ENCODE results near the gene SPNS2. TPM values are rescaled to one million over a fixed set of nuclear protein-coding genes. Genes with fewer than 3 reads are reported as not detected.

SPNS2 gene
- total RNA-seq, 3 donors from 2014 or later, result 9.2 to 24.5 (median 11.0) TPM

DNA sequence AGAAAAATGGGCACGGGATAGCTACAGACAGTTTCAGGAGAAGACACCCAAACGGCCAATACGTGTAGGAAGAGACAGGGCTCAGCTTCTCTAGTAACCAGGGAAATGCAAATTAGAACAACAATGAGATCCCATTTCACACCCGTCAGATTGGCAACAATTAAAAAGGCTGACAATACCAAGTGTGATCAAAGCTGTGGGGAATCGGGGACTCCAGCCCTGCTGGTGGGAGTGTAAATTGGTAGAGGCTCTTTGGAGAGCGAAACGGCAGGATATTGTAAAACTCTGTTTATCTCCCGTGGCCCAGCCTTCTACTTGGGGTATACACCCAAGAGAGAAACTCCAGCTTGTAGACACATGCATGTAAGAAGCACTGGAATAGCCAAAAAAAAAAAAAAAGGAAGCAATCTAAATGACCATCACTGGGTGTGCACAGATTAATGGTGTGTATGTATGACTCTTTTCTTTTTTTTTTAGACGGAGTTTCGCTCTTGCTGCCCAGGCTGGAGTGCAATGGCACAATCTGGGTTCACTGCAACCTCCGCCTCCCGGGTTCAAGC lies 29.0 kb downstream of the SPNS2 start:
- Histone ChIP-seq H3K4me1 (ENCODE audit: low read depth) (no peaks in the 10 kb centered on the region), H3K36me3 (ENCODE audit: low read depth) (no peaks in the 10 kb centered on the region), H3K9me3 (no peaks in the 10 kb centered on the region), H3K4me3 (no peak overlapping the region)
- ATAC-seq, result no peak
- TF ChIP-seq, protein P1, sequence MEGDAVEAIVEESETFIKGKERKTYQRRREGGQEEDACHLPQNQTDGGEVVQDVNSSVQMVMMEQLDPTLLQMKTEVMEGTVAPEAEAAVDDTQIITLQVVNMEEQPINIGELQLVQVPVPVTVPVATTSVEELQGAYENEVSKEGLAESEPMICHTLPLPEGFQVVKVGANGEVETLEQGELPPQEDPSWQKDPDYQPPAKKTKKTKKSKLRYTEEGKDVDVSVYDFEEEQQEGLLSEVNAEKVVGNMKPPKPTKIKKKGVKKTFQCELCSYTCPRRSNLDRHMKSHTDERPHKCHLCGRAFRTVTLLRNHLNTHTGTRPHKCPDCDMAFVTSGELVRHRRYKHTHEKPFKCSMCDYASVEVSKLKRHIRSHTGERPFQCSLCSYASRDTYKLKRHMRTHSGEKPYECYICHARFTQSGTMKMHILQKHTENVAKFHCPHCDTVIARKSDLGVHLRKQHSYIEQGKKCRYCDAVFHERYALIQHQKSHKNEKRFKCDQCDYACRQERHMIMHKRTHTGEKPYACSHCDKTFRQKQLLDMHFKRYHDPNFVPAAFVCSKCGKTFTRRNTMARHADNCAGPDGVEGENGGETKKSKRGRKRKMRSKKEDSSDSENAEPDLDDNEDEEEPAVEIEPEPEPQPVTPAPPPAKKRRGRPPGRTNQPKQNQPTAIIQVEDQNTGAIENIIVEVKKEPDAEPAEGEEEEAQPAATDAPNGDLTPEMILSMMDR (IDR thresholded peaks at IDR 0.05), result no peak
- intact Hi-C loops (cut with DNase I, micrococcal nuclease), result no loop called here
- DNase-seq, result no peak

DNA sequence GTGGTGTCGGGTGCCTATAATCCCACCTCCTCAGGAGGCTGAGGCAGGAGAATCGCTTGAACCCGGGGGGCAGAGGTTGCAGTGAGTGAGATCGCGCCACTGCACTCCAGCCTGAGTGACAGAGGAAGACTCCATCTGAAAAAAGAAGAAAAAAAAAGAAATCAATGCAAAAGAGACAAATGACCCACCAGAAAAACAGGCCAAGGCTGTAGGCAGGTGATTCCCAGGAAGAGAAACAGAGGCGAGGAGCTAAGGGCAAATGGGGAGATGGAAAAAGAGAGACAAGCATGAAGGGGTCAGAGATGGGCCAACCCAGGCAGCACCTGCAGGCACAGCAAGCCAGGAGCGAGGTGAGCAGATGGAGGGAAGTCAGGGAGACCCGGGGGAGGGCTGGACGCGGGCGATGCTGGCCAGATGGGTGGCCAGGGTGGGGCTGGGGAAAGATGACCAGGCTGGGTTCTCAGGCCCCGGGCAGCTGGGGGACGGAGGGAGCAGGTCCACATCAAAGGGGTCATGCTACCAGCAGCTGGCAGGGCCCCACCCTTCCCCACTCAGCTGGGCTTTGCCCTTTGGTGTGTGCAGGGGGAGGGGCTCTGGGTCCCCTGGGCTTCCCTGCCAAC lies 31.0 kb downstream of the SPNS2 start:
- Histone ChIP-seq H3K9me3 (no peaks in the 10 kb centered on the region), H3K4me1 (ENCODE audit: low read depth) (peaks cover 9% of the 10 kb centered on the region), H3K4me3 (no peak overlapping the region), H3K36me3 (ENCODE audit: low read depth) (no peaks in the 10 kb centered on the region)
- ATAC-seq, result no peak
- TF ChIP-seq, protein P1 (IDR thresholded peaks at IDR 0.05), result no peak
- intact Hi-C loops (cut with DNase I, micrococcal nuclease), result no loop called here
- no peak for DNase-seq

DNA sequence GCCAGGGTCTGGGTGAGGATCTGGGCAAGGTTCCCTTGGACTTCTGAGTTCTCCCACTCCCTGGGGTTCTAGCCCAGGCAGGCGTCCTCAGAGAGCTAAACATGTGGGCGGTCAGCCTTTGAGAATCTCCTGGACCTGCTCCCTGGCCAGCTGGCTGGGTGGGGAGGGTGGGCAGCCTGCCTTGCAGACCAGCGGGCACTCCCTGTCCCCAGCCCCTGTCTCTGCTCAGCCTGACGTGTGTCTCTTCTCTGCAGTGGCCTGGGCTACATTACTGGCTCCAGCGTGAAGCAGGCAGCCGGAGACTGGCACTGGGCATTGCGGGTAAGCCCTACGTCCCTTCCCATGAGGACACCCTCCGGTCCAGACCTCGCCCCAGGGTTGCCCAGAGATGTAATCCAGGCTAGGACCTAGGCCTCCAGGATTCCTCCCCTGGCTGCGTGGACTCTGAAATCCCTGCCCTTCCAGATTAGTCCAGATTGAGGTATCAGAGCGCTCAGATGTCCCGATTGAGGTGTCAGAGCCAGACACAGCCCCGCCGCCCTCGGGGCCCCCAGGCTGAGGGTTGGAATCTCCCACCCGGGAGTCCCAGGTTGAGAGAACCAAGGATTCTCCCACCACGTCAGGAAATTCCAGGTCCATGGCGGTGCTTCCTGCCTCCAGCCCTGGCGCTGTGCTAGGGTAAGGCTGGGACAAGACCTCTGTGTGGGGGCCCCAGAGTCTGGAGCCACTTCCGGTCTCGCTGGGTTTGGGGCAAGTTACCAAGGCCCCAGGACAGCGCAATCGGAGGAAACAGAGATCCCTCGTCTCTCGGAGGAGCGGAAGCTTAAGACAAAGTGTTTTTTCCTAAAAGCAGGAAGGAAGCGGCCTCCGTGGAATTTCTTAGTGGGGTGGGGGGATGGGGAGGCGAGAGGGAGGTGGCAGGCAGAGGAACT lies 32.4 kb downstream of the SPNS2 start:
- Histone ChIP-seq H3K36me3 (ENCODE audit: low read depth) (no peaks in the 10 kb centered on the region), H3K4me1 (ENCODE audit: low read depth) (peaks cover 14% of the 10 kb centered on the region), H3K4me3 (no peak overlapping the region), H3K9me3 (no peaks in the 10 kb centered on the region)
- no peak for DNase-seq
- no peak for ATAC-seq
- intact Hi-C loops (cut with DNase I, micrococcal nuclease), result no loop called here
- TF ChIP-seq, protein P1 (IDR thresholded peaks at IDR 0.05), result no peak

DNA sequence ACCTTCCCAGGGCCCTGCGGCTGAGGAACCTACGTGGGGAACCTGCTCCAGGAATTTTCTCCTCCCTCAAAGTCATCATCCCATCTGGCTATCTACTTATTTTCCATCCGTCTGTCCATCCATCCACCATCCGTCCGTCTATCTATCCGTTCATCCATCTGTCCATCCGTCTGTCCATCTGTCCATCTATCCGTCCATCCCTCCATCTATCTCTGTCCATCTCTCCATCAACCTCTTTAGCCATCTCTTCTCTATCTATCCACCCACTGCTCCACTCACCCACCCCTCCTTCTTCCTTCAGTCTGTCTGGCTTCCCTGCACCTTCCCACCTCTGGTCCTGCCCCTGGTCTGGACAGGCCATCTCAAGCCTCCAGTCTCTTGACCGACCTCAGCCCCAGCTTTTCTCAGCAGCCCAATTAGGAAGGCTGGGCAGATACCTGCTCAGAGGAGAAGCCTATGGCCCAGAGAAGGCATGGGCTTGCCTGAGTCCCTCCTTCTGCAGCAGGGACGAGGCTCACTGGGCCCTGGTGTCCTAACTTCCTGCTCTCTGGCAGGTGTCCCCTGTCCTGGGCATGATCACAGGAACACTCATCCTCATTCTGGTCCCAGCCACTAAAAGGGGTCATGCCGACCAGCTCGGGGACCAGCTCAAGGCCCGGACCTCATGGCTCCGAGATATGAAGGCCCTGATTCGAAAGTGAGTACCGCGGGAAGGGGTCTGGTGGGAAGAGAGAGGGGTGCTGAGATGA lies 33.5 kb downstream of the SPNS2 start:
- H3K36me3 ChIP-seq (ENCODE audit: low read depth), result no peaks in the 10 kb centered on the region
- intact Hi-C loops (cut with DNase I, micrococcal nuclease), result no loop called here
- ATAC-seq (no peak), DNase-seq (no peak)
- H3K9me3 ChIP-seq, result no peaks in the 10 kb centered on the region
- H3K4me3 ChIP-seq, result no peak overlapping the region
- H3K4me1 ChIP-seq (ENCODE audit: low read depth), result peaks cover 23% of the 10 kb centered on the region
- TF ChIP-seq, protein P1 (IDR thresholded peaks at IDR 0.05), result no peak

DNA sequence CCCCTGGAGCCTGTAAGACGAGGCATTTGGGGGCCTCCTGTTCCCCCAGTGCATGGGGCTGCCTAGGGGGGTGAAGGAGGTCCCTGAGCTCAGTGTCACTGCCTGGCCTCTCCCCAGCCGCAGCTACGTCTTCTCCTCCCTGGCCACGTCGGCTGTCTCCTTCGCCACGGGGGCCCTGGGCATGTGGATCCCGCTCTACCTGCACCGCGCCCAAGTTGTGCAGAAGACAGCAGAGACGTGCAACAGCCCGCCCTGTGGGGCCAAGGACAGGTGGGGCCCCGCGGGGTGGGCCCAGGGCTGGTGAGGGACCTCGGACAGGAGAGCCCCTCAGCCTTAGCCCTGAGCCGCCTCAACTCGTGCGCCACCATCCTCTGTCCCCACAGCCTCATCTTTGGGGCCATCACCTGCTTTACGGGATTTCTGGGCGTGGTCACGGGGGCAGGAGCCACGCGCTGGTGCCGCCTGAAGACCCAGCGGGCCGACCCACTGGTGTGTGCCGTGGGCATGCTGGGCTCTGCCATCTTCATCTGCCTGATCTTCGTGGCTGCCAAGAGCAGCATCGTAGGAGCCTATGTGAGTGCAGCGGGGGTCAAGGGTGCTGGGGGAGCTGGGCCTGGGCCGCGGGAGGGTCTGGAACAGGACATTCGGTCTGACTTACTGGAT lies 34.3 kb downstream of the SPNS2 start:
- H3K9me3 ChIP-seq, result no peaks in the 10 kb centered on the region
- intact Hi-C loops (cut with DNase I, micrococcal nuclease), result no loop called here
- DNase-seq (no peak), ATAC-seq (no peak)
- TF ChIP-seq, protein P1 (IDR thresholded peaks at IDR 0.05), result no peak
- peaks cover 23% of the 10 kb centered on the region for H3K4me1 ChIP-seq (ENCODE audit: low read depth)
- H3K36me3 ChIP-seq (ENCODE audit: low read depth), result no peaks in the 10 kb centered on the region
- H3K4me3 ChIP-seq, result no peak overlapping the region
